Airway epithelial cell (primary cell): ENCODE measurements around the gene GPR3. TPM values are rescaled to one million over a fixed set of nuclear protein-coding genes. Genes with fewer than 3 reads are reported as not detected.

ENCODE experiments used
- total RNA-seq: library from RNA; depleted of rRNA; stranded (reverse); fragments of >200 nt; gene quantifications from 2 replicates; pipeline ENCODE4 v1.2.3, GENCODE V29; 2015

The GPR3 gene, protein sequence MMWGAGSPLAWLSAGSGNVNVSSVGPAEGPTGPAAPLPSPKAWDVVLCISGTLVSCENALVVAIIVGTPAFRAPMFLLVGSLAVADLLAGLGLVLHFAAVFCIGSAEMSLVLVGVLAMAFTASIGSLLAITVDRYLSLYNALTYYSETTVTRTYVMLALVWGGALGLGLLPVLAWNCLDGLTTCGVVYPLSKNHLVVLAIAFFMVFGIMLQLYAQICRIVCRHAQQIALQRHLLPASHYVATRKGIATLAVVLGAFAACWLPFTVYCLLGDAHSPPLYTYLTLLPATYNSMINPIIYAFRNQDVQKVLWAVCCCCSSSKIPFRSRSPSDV
- total RNA-seq: 0.14 and 2.0 TPM in 2 replicates

DNA sequence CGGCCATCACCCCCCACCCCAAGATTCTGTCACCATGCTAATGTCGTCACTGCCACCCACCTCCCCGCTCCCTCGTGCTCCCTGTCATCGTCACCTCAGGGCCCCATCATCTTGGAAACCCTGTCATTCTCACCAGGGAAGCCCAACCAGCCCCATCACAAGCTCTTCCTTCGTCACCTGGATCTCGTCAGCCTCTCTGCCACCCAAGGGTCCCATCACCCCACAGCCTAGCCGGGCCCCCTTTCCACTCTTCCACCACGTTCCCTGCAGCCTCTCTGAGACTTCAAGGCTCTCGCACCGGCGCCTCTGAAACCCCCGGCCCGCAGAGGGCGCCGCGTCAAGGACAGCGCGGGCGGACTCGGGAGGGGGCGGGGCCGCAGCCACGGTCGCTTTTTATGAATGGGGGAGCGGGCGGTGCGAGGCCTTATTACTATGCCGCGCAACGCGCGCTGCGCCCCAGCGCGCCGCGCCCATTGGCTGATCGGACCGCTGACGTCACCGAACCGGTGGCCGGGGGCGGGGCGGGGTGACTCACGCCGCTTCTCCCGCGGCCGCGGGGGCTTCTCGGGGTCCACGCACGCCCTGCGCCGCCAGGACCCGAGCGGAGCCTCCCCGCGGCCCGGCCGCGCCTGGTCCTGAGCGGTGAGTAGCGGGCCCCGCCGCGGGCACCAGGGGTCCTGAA lies at the start of gene GPR3:
TSS of gene GPR3 (plus strand) at position 527 of the 682 bp plus-strand sequence. CDS start 1,177 bp downstream, outside the sequence.

DNA sequence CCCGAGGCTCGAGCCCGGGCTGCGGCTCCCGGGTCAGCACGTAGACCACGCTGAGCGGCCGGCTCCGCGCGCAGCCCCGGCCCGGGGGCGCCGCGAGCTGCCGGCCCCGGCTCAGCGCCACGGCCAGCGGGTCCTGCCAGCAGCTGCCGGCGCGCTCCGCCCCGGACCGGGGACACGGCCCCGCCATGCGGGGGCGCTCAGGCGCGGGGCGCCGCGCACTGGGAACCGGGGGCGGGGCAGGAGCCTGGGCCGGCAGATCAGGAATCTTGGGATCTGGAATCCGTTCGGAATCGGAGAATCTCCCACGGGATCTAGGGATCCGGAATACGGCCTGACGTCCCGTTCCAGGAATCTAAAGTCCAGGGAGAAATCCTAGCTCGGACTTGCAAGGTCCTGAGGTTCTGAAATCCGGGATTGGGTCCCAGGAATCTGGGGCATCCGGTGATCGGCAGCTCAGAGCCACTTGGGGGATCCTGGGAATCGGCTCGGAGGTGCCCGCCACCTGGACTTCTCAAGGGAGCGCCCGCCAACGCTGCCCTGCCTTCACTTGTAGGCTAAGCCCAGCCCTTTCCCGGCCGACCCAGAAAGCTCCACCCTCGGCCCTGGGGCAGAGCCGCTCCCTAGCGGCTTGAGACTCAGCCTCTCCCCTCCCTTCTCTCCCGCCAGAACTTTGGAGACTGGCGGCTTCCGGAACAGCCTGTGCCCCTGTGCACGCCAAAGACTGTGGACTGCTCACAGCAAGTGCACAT lies 25.8 kb upstream of the GPR3 start, which contains the start of gene MAP3K6:
TSS of gene MAP3K6 (minus strand) at position 551 of the 749 bp plus-strand sequence. CDS start at position 187, 364 bp downstream.

DNA sequence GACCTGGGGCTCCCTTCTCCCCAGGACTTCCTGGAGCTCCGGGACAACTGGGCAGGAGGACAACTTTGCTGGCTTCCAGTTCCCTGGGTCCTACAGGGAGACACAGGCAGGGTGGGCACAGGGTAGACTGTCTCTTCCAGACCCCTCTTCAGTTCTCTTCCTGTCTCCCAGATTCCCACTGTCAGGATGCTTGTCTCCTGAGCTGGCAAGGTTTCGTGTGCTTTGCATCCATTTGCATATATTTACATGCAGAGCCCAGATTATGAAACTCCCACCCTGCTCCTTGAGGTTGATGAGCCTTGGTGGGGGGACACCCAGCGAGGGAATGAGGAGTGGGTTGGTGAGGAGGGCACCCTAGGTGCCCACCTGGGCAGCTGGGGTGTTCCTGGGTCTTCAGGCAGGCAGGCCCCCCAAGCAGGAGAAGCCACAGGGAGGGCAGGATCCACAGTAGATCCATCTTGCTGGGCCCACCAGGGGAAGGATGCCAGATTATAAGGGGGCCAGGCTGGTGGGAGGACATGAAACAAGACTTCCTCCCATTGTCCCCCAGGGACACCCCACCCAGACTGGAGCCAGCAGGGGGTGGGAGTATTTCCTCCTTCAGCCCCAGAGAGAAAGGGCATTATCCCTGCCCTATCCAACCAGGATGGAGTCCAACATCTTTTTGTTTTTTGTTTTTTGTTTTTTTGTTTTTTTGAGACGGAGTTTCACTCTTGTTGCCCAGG lies 17.9 kb upstream of the GPR3 start, which contains the start of gene FCN3:
TSS of gene FCN3 (minus strand) at position 463 of the 725 bp plus-strand sequence. CDS start at position 457, 6 bp downstream.

DNA sequence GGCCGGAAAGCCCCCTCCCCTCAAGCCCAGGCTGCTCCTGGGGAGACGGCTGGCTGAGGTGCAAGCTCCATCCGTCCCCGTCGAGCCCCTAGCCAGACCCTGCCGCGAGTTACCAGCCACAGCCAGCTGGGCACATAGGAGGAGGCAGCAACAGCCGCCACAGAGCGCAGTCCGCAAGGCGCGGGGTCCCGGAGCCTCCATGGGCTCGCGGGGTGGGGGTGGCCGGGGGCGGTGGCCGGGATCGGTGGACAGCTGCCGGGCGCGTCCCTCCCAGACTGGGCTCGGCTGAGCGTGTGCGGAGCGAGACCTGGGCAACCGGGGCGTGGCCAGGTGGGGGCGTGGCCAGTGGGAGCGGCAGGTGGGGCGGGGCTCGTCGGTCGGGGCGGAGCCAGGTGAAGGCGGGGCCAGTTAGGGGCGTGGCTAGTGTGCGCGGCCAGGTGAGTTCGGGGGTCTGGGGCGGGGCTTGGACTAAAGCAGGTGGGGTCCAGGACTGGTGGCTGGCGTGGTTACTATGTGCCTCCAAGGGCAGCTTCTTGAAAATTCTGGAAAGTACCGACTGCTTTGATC lies 9.3 kb upstream of the GPR3 start, which contains the start of gene CD164L2:
TSS of gene CD164L2 (minus strand) at position 295 of the 567 bp plus-strand sequence. CDS start at position 201, 94 bp downstream.

Other genes starting within 250 kb of the GPR3 start
- gene SLC9A1, start 237.5 kb upstream of the GPR3 start, total RNA-seq: 18.0 and 35.2 TPM in 2 replicates
- gene WDTC1, start 158.0 kb upstream of the GPR3 start, total RNA-seq: 20.4 and 26.0 TPM in 2 replicates
- gene TMEM222, start 70.5 kb upstream of the GPR3 start, total RNA-seq: 9.2 and 22.5 TPM in 2 replicates
- 72.4 and 96.0 TPM in 2 replicates for gene SYTL1, start 50.6 kb upstream of the GPR3 start, total RNA-seq
- 29.2 and 45.2 TPM in 2 replicates for gene MAP3K6, start 25.7 kb upstream of the GPR3 start, total RNA-seq
- 2.2 TPM in 1 of 2 replicates, not detected in the other for gene FCN3, start 17.8 kb upstream of the GPR3 start, total RNA-seq
- gene CD164L2, start 9.3 kb upstream of the GPR3 start, total RNA-seq: 6.3 and 7.2 TPM in 2 replicates
- gene WASF2, start 97.5 kb downstream of the GPR3 start, total RNA-seq: 47.9 and 62.5 TPM in 2 replicates
- gene AHDC1, start 211.5 kb downstream of the GPR3 start, total RNA-seq: 24.5 and 37.7 TPM in 2 replicates
- gene FGR, start 242.6 kb downstream of the GPR3 start, total RNA-seq: not detected in 2 replicates